Adrenal gland (tissue), 5 donors: Measurements from ENCODE around the gene SYNCRIP.

Experiments used
- CTCF ChIP-seq, 6 experiments: fragments of 450-650 bp in 4 of 6; fragments of 200-600 bp in 2 of 6; sonication (generic) in 1 of 6; IDR thresholded peaks; 1 replicate in 5 of 6; 2 replicates in 1 of 6; pipeline versions ENCODE4 v1.5.1 to v1.8.0; 2016 to 2021; ENCODE audit warnings: antibody characterized with exemption in 6 of 6, mild to moderate bottlenecking in 2 of 6, moderate library complexity in 1 of 6
- POLR2A ChIP-seq, 2 donors: fragments of 450-650 bp; IDR thresholded peaks; one replicate each; pipeline ENCODE4 v1.6.1; 2017; ENCODE audit warnings: antibody characterized with exemption in 2 of 2, mild to moderate bottlenecking in 2 of 2, moderate library complexity in 1 of 2
- donor health status: DM: no; HTN: no; CAD: no.

GRCh38 chr6:85640821-85641220, 1.9 kb downstream of the SYNCRIP start:
- TF ChIP-seq CTCF (IDR thresholded peaks at IDR 0.05) (no peak), POLR2A (IDR thresholded peaks at IDR 0.05) (no peak)
